NCI-H460 (cell line): ENCODE data around the gene LRRC8E. TPM values are rescaled to one million over a fixed set of nuclear protein-coding genes. Genes with fewer than 3 reads are reported as not detected.
A peak's percentile ranks its signal among the peaks of the same experiment; 100 is the strongest.
"Not testable (repeated sequence)": the region's sequence is repeated elsewhere in the genome, so short reads cannot be mapped to it uniquely, and the experiment has no call there.

ENCODE experiments used
- DNase-seq: peaks from one replicate; pipeline ENCODE4 v3.0.0-alpha.2; 2016; ENCODE audit warnings: low read depth; ENCODE audit errors: extremely low read depth
- total RNA-seq: library from RNA; depleted of rRNA; stranded (reverse); fragments of >200 nt; shearing (Covaris generic); gene quantifications from 2 replicates; pipeline ENCODE4 v1.2.3, GENCODE V29; 2014

LRRC8E gene
- total RNA-seq, 1 experiment from 2014 or later, result 5.2 TPM

DNA sequence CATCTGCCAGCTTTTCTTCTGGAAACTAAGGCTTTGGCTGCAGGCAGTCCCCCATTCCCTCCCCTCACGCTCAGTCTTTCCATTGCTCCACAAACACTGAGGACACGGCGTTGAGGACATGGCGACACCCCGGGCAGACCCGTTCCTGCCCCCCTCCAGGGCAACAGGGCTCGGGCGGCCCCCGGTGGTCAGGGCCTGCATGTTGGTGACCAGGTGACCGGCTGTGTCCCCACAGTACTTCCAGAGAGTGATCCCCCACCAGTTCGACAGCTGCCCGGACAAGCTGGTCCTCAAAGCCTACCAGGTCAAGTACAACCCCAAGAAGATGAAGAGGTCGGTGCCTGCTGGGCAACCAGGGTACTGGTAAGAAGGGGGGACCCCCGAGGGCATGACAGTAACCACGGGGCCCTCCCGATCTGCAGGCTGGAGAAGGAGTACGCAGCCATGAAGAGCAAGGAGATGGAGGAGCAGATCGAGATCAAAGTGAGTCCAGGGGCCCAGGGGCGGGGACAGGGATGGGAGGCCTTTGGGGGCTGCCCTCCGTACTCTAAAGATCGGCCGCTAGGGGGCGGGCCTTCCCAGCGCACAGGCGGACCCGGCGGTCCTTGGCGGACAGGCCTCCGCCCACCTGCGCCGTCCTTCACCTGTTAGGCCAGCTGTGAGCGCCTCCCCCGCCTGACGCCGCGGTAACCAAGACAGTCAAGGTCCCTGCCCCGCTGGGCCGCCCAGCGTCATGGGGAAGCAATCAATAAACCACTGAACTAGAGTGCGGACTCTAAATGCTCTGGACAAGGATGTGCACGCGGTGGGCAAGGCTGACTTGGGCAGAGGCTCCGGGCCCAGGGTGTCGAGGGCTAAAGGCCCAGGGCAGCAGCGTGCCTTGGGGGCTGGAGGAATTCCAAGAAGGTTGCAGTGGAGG, 35.2 kb upstream of the LRRC8E start:
- DNase-seq, result peak; percentile 35

DNA sequence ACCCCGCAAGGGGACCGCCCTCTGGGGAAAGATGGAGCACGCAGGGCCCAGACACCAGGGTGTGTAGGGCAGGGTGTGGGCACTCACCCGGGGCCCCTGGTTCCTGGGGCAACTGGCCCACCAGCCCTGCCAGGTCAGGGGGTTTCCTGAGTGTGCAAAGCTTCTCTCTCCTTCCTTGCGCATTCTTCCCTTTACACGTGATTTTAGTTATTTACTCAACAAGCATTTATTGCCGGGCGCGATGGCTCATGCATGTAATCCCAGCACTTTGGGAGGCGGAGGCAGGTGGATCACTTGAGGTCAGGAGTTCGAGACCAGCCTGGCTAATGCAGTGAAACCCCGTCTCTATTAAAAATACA, 34.6 kb upstream of the LRRC8E start:
- DNase-seq, result no peak

DNA sequence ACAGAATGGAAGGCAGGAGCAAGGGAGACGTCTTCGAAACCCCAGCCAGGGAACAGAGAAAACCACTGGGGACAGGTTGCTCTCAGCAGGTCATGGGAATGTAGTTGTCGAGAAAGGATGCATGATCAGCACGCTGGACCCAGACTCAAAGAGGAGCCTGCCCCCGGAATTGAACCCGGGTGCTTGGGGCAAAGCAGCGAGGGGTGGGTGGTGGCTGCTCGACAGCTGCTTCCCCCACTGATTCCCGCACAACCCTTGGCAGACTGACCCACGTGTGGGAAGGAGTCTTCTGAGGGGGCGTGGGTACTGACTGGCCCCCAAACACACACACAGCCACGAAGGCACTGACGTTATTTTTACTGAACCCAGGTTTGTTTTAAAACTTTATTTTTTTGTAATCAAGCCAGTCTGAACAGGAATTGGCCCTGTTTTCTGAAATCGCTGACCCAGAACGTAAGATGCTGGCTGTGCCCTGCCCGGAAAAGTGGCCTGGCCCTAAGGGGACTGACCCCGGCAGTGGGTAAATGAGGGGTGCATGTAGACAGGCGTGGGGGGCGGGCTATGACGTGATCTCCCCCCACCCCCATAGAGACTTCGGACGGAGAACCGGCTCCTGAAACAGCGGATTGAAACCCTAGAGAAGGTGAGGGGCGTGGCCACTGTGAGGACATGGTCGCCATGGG, 32.7 kb upstream of the LRRC8E start:
- no peak for DNase-seq

DNA sequence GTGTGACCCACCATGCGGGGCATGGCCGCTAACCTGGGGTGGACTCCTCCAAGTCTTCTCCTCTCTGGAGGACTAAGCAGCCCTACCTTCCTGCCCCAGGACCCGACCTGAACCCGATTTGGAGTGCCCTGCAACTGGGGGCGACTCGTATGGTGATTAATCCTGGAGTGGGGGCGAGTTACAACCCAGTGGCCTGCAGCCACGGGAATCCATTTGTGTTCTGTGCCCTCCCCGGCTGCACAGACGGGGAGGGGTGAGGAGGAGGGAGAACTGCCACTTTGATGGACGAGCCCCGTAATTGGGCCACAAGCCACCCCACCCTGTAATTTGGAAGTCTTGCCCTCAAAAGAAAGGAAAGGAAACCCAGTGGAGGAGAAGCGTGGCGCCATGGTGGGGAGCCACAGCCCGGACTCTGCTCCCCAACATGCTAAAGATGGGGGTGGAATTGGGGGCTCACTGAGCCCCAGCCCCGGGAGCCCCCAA, 32.2 kb upstream of the LRRC8E start:
- DNase-seq, result no peak

DNA sequence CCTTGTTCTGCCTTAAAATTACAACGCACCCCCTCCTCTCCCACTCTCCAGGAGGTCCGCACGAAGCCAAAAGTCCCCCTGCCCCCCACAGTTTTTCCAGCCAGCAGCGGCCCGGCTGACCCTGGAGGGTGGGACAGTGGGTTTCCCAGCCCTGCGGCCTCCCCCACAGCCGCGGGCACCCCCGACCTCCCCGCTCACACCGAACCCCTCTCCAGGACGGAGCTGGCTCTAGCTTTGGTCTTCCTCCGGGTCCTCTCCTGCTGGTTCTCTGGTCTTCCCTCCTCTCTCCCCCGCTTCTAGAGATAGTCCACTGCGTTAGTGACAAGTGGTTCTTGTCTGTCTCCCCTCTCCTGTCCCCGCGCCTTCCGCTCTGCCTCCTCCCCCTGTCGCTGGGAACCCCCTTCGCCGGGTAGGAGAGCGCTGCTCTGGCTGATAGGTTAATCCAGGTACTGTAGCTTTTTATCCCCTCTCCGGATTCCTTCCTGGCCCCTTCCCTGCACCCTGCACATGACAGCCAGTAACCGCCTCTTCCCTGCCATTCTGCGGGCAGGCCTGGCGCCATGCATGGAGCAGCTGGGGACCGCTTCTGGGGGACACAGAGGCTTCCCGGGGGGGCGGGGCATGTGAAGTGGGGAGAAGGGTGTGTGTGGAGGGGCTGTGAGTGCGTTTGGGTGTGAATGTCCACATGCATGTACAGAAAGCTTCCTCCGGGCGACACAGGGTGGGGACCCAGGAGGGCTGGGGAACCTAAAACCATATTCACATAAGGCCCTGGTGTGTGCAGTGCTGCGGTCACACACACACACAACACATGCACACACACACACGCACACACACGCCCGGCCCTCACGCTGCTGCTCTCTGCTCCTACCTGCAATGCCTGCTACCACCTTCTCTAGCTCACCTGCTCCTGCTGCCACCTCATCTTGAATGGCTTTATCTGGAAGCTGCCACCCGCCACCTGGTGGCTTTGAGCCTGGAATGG, 31.3 kb upstream of the LRRC8E start:
- DNase-seq, result no peak

DNA sequence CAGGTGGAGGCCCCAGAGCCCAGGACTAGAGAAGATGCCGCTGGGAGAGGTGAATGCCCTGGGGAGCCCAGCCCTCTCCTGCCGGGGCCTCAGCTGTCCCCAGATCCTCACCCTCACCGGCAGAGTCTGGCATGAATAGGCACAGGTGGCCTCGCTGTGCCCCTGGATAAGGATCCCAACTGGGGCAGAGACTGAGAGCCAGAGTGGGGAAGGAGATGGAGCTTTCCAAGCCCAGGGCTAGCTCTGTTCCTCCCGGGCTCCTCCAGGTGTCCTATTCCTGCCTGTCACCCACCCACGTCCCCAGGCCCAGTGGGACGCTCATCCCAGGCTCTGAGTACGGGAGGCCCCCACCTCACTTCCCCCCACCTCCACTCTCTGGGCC, 30.6 kb upstream of the LRRC8E start:
- DNase-seq, result no peak

DNA sequence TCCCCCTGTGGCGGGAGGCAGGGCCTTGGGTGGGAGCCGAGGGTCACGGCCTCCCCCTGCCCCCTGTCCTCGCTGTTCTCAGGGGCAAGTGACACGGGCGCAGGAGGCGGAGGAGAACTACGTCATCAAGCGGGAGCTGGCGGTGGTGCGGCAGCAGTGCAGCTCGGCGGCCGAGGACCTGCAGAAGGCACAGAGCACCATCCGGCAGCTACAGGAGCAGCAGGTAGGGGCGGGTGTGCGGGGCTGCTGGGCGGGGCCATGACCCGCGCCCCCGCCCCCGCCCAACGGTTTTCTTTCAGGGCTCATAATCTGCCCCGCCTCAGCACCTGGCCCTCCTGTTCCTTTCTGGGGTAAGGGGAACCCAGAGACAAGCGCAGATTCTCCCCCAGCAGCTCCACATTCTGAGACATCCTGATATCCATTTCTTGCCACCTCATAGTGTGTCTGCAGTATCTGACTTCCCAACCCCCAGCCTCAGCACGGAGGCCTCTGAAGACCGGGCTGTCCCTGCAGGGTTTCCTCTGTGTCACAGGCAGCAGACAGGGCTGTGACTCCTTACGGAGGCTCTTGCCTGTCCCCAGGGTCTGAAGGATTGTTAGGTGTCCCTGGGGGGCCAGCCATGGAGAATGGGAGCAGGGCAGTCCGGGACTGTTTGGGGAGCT, 30.1 kb upstream of the LRRC8E start:
- no peak for DNase-seq

DNA sequence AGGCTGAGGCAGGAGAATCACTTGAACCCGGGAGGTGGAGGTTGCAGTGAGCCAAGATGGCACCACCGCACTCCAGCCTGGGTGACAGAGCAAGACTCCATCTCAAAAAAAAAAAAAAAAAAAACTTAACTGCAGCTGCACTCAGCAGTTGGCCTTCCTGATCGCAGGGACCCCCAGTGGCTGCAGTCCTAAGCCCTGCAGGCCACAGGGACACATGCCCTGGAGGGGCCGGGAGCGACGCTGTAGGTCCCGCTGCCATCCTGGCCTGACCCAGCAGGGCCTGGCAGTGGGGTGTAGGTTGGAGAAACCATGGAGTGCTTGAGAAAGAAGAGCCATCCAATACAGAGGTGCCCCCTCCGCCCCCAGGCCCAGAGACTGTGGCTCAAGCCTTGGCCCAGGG, 29.2 kb upstream of the LRRC8E start:
- not testable (repeated sequence) for DNase-seq

DNA sequence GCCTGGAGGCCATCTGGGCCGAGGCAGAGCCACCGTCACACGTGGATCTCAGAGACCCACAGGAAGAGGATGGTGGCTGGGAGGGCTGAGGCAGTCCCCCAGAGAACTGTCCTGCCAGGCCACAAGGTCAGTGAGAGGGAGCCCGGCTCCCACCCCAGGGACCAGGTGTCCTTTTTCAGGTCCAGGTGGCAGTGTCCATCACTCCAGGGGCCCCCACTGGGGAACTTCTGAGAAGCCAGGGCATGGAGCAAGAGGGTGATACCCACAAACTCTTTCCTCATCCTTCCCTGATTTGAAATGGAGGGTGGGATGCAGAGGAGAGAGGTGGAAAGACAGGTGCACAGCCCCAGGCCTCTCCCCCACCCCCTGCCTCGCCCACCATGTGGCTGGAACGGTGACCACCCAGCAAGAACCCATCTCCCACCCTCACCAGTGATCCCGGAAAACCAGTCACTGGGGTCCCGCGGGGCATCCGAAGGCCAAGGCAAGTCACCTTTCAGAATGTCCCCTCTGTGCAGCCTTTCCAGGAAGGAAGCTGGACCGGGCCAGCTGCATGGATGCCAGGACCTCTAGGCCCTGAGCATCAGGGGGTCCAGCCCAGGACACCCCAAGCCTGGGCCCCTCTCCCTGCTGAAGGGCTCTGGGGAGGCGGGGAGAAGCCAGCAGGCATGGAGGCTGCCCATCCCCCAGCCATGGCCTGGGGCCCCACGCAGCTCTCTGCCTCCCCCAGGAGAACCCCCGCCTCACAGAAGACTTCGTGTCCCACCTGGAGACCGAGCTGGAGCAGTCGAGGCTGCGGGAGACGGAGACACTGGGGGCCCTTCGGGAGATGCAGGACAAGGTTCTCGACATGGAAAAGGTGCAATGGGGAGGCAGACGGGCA, 28.2 kb upstream of the LRRC8E start:
- DNase-seq, result no peak

DNA sequence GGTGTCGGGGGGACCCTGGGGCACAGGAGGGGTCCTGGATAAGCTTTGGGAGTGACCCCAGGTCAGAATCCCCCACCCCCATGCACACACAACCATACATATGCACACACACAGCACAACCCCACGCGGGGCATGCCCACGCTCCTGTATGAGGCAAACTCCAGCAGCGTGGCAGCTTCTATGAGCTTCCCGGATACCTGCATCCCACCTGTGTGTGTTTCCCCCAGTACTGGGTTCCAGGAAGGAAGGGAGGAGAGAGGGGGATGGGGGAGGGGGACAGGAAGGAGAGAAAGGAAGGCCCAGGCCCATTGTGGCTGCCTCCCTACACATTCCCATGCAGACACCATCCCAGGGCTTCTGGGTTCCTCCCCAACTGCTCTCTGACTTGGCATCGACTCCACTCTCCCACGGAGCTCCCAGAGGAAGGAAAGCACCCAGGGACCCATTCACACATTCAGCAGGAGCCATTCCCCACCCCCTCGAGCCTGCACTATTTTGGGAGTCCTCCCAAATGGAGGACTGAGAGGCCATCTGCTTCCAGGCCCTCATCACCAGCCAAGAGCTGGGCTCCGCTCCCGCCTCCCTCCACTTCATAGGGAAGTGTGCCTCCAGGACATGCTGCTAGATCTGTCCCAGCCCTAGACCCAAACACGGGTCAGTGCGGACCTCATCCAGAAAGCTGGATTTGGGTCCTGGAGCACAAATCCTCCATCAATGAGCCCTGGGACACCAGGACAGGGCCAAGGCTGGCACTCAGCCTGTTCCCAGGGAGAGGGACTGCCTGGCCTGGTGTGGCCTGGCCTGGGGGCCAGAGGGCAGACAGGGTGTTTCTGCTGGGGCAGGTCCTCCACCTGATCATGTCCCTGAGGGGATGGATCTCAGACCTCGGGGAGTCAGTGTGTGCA, 27.3 kb upstream of the LRRC8E start:
- DNase-seq, result no peak

DNA sequence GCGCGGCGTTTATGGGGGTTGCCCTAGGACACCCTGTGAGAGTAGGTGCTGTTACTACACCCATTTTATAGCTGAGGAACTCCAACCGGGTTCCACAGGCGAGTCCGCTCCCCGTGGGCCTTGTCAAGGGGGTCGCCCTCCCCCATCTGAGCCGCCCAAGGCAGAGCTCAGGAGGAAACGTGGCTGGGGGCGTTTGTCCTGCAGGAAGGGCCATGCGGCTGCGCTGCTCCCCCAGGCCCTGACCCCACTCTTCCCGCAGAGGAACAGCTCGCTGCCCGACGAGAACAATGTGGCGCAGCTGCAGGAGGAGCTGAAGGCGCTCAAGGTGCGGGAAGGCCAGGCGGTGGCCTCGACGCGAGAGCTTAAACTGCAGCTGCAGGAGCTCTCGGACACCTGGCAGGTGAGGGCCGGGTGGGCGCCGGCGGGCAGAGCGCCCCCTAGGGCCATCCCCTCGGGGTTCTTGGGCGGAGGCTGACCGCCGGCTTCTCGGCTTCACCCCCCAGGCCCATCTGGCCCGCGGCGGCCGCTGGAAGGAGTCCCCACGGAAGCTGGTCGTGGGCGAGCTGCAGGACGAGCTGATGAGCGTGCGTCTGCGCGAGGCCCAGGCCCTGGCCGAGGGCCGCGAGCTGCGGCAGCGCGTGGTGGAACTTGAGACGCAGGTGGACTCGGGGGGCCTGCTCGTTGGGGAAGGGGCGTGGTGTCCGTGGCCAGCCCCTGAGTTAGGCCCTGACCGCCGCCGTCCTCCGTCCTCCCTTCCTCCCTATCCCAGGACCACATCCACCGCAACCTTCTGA, 26.5 kb upstream of the LRRC8E start:
- no peak for DNase-seq

DNA sequence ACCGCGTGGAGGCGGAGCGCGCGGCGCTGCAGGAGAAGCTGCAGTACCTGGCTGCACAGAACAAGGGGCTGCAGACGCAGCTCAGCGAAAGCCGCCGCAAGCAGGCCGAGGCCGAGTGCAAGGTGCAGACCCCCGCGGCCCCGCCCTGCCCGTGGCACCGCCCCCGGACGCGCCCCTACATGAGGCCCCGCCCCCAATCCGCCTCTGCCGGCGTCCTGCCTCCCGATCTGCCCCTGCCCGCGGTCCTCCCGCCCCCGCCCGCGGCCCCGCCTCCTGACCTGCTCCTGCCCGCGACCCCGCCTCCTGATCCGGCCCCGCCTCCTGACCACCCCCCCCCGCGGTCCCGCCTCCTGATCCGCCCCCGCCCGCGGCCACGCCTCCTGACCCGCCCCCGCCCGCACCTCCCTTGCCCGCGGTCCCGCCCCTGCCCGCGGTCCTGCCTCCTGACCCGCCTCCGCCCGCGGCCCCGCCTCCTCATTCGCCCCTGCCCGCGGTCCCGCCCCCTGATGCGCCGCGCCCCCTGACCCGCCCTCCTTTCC, 25.8 kb upstream of the LRRC8E start:
- no peak for DNase-seq

DNA sequence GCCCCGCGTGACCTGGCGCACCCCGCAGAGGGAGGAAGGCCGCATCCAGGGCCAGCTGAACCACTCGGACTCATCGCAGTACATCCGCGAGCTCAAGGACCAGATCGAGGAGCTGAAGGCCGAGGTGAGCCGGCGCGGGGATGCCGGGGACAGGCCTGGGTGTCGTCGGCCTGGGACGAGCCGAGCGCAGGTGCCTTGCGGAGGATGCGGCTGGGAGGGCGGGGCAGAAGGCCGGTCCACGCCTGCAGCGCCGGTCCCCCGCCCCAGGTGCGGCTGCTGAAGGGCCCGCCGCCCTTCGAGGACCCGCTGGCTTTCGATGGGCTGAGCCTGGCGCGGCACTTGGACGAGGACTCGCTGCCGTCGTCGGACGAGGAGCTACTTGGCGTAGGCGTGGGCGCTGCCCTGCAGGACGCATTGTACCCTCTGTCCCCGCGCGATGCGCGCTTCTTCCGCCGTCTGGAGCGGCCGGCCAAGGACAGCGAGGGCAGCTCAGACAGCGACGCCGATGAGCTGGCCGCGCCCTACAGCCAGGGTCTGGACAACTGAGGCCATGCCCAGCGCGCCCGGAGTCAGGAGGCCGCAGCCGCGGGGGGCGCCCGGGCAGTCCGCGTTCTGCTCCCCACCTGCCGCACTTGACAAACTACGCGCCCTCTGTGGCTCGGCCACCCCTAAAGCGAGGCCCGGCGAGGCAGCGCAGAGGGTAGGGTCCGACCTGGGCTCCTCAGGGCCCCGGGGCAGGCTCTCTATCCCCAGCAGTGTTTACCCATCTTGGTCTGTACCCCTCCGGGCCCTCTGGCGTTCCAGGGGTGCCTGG, 24.9 kb upstream of the LRRC8E start:
- no peak for DNase-seq

DNA sequence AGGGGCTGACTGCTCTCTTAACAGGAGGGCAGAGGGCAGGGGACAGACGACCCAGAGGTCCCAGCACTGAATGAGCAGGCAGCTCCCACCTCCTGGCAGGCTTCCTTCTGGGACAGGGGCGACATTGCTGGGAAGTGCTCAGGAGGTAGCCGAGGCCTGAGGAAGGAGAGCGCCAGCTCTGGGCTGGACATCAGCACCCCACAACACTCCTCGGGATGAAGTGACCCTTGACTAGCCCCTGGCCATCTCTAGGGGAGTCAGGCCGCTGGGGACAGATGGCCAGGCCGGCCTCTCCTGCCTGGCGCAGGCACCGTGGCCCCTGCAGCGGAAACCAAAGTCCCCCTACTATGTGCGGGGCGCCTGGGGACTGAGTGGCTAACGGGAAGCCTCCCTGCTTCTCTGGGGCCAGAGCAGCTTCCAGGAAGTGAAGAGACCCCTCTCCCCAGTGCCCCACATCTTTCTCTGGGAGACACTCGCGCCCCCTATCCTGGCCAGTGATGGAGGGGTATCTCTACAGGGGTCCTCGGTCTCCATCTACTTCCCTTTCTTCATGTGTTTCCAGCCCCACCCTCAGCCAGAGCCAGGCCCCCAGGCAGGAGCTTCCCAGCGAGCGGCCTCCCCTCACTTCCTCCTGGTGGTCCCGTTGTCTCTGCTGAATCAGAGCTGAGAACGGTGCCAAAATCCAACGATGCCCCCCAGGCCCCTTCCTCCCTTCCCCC, 24.2 kb upstream of the LRRC8E start:
- no peak for DNase-seq

DNA sequence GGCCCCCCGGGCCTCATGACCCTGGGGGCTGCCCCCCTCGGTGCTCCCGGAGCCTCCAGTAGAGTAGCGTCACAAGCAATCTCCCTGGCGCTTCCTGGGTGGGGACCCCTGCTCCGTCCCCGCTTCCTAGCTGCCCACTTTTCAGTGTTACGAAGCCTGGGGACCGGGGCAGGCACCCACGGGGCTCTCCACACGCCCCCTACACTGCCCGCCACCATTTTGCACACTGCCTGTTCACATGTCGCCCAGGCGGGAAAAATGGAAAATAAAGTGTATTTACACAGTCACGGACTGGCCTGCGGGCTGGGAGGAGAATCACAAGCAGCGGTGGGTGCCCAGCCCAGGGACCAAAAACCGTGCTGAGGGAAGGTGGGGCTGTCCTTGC, 23.6 kb upstream of the LRRC8E start:
- DNase-seq, result no peak
